H1 (cell line): Measurements from ENCODE around the gene PDE4D. TPM values are rescaled to one million over a fixed set of nuclear protein-coding genes. Genes with fewer than 3 reads are reported as not detected.

Source experiments
- CTCF ChIA-PET: fragments of 300-600 bp; sonication (Branson Sonifier 250); formaldehyde crosslinking; loops from one replicate; lab custom pipeline; 2021; ENCODE audit not compliant: partially characterized antibody; lab: Charles Lee
- POLR2A ChIA-PET: fragments of 300-600 bp; sonication (Branson Sonifier 250); formaldehyde crosslinking; loops from one replicate; lab custom pipeline; 2021; ENCODE audit warnings: inconsistent platforms; ENCODE audit not compliant: partially characterized antibody; lab: Charles Lee
- DNase-seq, 2 experiments: peaks; one replicate each; pipeline versions ENCODE4 v3.0.0 to v3.0.0-alpha.2; 2010 to 2022; ENCODE audit warnings: low spot score in 2 of 2, low read depth in 1 of 2, mixed read lengths in 1 of 2
- FAIRE-seq: peaks from 2 replicates; lab custom pipeline; 2011; peaks lifted over from hg19 to GRCh38; lab: Jason Lieb, UNC
- H2AFZ ChIP-seq: 2 replicates; pipeline ENCODE4 v1.8.1; 2012; ENCODE audit warnings: low read length, inconsistent platforms
- H2AK5ac ChIP-seq: 2 replicates; pipeline ENCODE4 v1.6.1; 2013; ENCODE audit warnings: low read depth, low read length
- H2BK120ac ChIP-seq: replicated peaks from 2 replicates; pipeline ENCODE3; 2013; ENCODE audit warnings: low read depth, low read length, inconsistent platforms
- H2BK12ac ChIP-seq: 2 replicates; pipeline ENCODE4 v1.6.1; 2013; ENCODE audit warnings: low read depth, low read length
- H2BK15ac ChIP-seq: 2 replicates; pipeline ENCODE4 v1.6.1; 2013; ENCODE audit warnings: low read length
- H2BK20ac ChIP-seq: 2 replicates; pipeline ENCODE4 v1.6.1; 2013; ENCODE audit warnings: low read length
- H2BK5ac ChIP-seq: 2 replicates; pipeline ENCODE4 v1.6.1; 2013; ENCODE audit warnings: low read depth, low read length
- H3K14ac ChIP-seq: 2 replicates; pipeline ENCODE4 v1.6.1; 2013; ENCODE audit warnings: inconsistent platforms; ENCODE audit not compliant: insufficient read length
- H3K18ac ChIP-seq: 2 replicates; pipeline ENCODE4 v1.6.1; 2013; ENCODE audit warnings: low read length; ENCODE audit errors: extremely low read depth
- H3K23ac ChIP-seq: 2 replicates; pipeline ENCODE4 v1.6.1; 2013; ENCODE audit warnings: inconsistent platforms; ENCODE audit not compliant: insufficient read length
- H3K23me2 ChIP-seq: 2 replicates; pipeline ENCODE4 v1.6.1; 2013; ENCODE audit warnings: low read depth, low read length
- H3K27ac ChIP-seq: 2 replicates; pipeline ENCODE4 v1.6.1; 2011; ENCODE audit warnings: low read depth, low read length, inconsistent platforms
- H3K27me3 ChIP-seq, 4 experiments: replicated peaks in 1 of 4; 1 replicate in 1 of 4; 2 replicates in 3 of 4; pipeline versions ENCODE4 v1.6.1 to v1.8.1; 2011 to 2013; ENCODE audit warnings: low read length in 3 of 4, mild to moderate bottlenecking in 3 of 4, inconsistent platforms in 2 of 4, mixed read lengths in 2 of 4, moderate library complexity in 1 of 4; ENCODE audit not compliant: control insufficient read depth in 3 of 4, insufficient read depth in 3 of 4; ENCODE audit errors: extremely low read depth in 1 of 4
- H3K36me3 ChIP-seq, 4 experiments: 2 replicates each; pipeline versions ENCODE4 v1.6.1 to v1.8.1; 2011 to 2013; ENCODE audit warnings: mild to moderate bottlenecking in 4 of 4, low read length in 3 of 4, moderate library complexity in 2 of 4, control low read depth in 1 of 4, inconsistent platforms in 1 of 4; ENCODE audit not compliant: insufficient read depth in 4 of 4, control insufficient read depth in 2 of 4
- H3K4ac ChIP-seq: replicated peaks from 2 replicates; pipeline ENCODE3; 2013; ENCODE audit warnings: low read length, low read depth, mixed read lengths, inconsistent platforms; ENCODE audit not compliant: insufficient read length
- H3K4me1 ChIP-seq, 4 experiments: replicated peaks in 1 of 4; 1 replicate in 1 of 4; 2 replicates in 3 of 4; pipeline versions ENCODE4 v1.6.1 to v1.8.1; 2011 to 2013; ENCODE audit warnings: low read length in 3 of 4, inconsistent platforms in 2 of 4, mixed read lengths in 1 of 4; ENCODE audit not compliant: insufficient read depth in 4 of 4, control insufficient read depth in 3 of 4
- H3K4me2 ChIP-seq, 2 experiments: 2 replicates each; pipeline versions ENCODE4 v1.6.1 to v1.8.1; 2011 to 2013; ENCODE audit warnings: low read depth in 2 of 2, low read length in 2 of 2, control low read depth in 1 of 2, inconsistent platforms in 1 of 2, mild to moderate bottlenecking in 1 of 2; ENCODE audit not compliant: insufficient read depth in 1 of 2
- H3K4me3 ChIP-seq, 4 experiments: fragments of 200-600, 300-600 bp in 1 of 4; sonication (generic), shearing (Covaris generic), sonication (Bioruptor Twin) in 1 of 4; 2 replicates each; pipeline versions ENCODE4 v1.5.1 to v1.8.1; 2011 to 2016; ENCODE audit warnings: low read length in 4 of 4, low read depth in 3 of 4, control low read depth in 2 of 4, inconsistent platforms in 2 of 4, mild to moderate bottlenecking in 2 of 4, mixed read lengths in 1 of 4, moderate library complexity in 1 of 4; ENCODE audit not compliant: insufficient read depth in 2 of 4; ENCODE audit errors: extremely low read depth in 1 of 4
- H3K56ac ChIP-seq: replicated peaks from 2 replicates; pipeline ENCODE3; 2013; ENCODE audit warnings: low read depth, mild to moderate bottlenecking, mixed read lengths, low read length, inconsistent platforms; ENCODE audit not compliant: insufficient read length
- H3K79me1 ChIP-seq: 2 replicates; pipeline ENCODE4 v1.6.1; 2013; ENCODE audit warnings: low read depth, low read length, control low read depth
- H3K79me2 ChIP-seq, 2 experiments: 2 replicates each; pipeline versions ENCODE4 v1.6.1 to v1.8.1; 2012 to 2013; ENCODE audit warnings: low read length in 2 of 2, mild to moderate bottlenecking in 2 of 2, inconsistent platforms in 1 of 2; ENCODE audit not compliant: insufficient read depth in 2 of 2, control insufficient read depth in 1 of 2
- H3K9ac ChIP-seq, 4 experiments: replicated peaks in 1 of 4; 1 replicate in 1 of 4; 2 replicates in 3 of 4; pipeline versions ENCODE4 v1.6.1 to v1.8.1; 2011 to 2013; ENCODE audit warnings: low read depth in 3 of 4, low read length in 3 of 4, control low read depth in 2 of 4, mild to moderate bottlenecking in 2 of 4, moderate library complexity in 2 of 4, inconsistent platforms in 1 of 4; ENCODE audit errors: extremely low read depth in 1 of 4
- H3K9me3 ChIP-seq, 2 experiments: 2 replicates each; pipeline versions ENCODE4 v1.6.1 to v1.8.1; 2012 to 2013; ENCODE audit warnings: mild to moderate bottlenecking in 2 of 2, moderate library complexity in 2 of 2, control low read depth in 1 of 2, inconsistent platforms in 1 of 2, low read depth in 1 of 2, low read length in 1 of 2, mixed read lengths in 1 of 2; ENCODE audit not compliant: insufficient read depth in 2 of 2
- H4K20me1 ChIP-seq, 2 experiments: replicated peaks in 1 of 2; 2 replicates each; pipeline versions ENCODE3 to v1.8.1; 2011 to 2013; ENCODE audit warnings: inconsistent platforms in 2 of 2, low read length in 2 of 2, mild to moderate bottlenecking in 1 of 2; ENCODE audit not compliant: insufficient read depth in 2 of 2, control insufficient read depth in 1 of 2
- H4K5ac ChIP-seq: 2 replicates; pipeline ENCODE4 v1.6.1; 2013; ENCODE audit warnings: low read length, low read depth, mixed read lengths, inconsistent platforms; ENCODE audit not compliant: insufficient read length
- H4K8ac ChIP-seq: 2 replicates; pipeline ENCODE4 v1.8.0; 2013; ENCODE audit warnings: mild to moderate bottlenecking, moderate library complexity, low read length, inconsistent platforms; ENCODE audit not compliant: insufficient read depth; ENCODE audit errors: extremely low read depth
- H4K91ac ChIP-seq: replicated peaks from 2 replicates; pipeline ENCODE3; 2013; ENCODE audit warnings: low read length, mixed read lengths, inconsistent platforms; ENCODE audit not compliant: insufficient read length
- ATF3 ChIP-seq: IDR thresholded peaks from 2 replicates; pipeline ENCODE4 v1.6.1; 2011; ENCODE audit warnings: low read depth, mild to moderate bottlenecking, low read length; ENCODE audit not compliant: insufficient read depth
- CHD2 ChIP-seq: IDR thresholded peaks from 2 replicates; pipeline ENCODE4 v1.6.1; 2012; ENCODE audit warnings: low read length, improper control_type of control experiment
- CTBP2 ChIP-seq: IDR thresholded peaks from 2 replicates; pipeline ENCODE4 v1.7.0; 2011; ENCODE audit warnings: borderline replicate concordance, mild to moderate bottlenecking, moderate library complexity, mixed read lengths, low read length; ENCODE audit not compliant: insufficient read depth, insufficient read length
- FOSL1 ChIP-seq: IDR thresholded peaks from 2 replicates; pipeline ENCODE4 v1.6.1; 2011; ENCODE audit warnings: mild to moderate bottlenecking, low read depth, low read length, moderate library complexity; ENCODE audit not compliant: insufficient read depth
- TCF12 ChIP-seq: IDR thresholded peaks from 2 replicates; pipeline ENCODE4 v1.6.1; 2011; ENCODE audit warnings: low read depth, mild to moderate bottlenecking, low read length
- USF2 ChIP-seq: IDR thresholded peaks from 2 replicates; pipeline ENCODE4 v1.6.1; 2011; ENCODE audit warnings: low read length, improper control_type of control experiment
- WGBS, 2 experiments: shearing (Covaris generic) in 1 of 2; methylation state at CpG; one replicate each; pipeline versions ENCODE4 v1.1.6 to v1.1.7; 2013 to 2015; ENCODE audit warnings: low lambda C conversion rate in 2 of 2, mixed read lengths in 2 of 2, inconsistent platforms in 1 of 2, low coverage in 1 of 2, missing lambda C conversion rate in 1 of 2; ENCODE audit not compliant: insufficient replicate concordance in 2 of 2, insufficient coverage in 1 of 2, insufficient read length in 1 of 2; ENCODE audit errors: extremely low coverage in 1 of 2, missing lambda C conversion rate in 1 of 2; 5-methylcytosine and 5-hydroxymethylcytosine counted together
- polyA plus RNA-seq, 7 experiments: library from polyadenylated mRNA; depleted of rRNA in 3 of 7; stranded (reverse) in 5 of 7; unstranded in 2 of 7; fragments of >200 nt in 5 of 7; fragments of 200-250 nt in 2 of 7; gene quantifications; 1 replicate in 5 of 7; 2 replicates in 1 of 7; 4 replicates in 1 of 7; pipeline versions ENCODE4 v1.2.1 to v1.2.3, GENCODE V29; 2011 to 2013; ENCODE audit warnings: missing spikeins in 2 of 7, mixed read lengths in 2 of 7
- total RNA-seq: library from RNA; stranded (reverse); fragmentation: NEBNext Ultra II Directional; extraction: Animal tissue kit (Norgen Biotek cat#: 25700); gene quantifications from 2 replicates; pipeline ENCODE4 v1.2.1, GENCODE V29; 2021

PDE4D gene
- total and polyA plus RNA-seq, 2 of the 8 experiments (the other 6 are each of a cell fraction or from before 2014, with no cell fraction given): 2.3 to 3.7 TPM

GRCh38 chr5:59276917-59277372, 616.6 kb downstream of the PDE4D start:
- Histone ChIP-seq H3K4ac (no peak overlapping the region), H2BK5ac (no peak overlapping the region), H3K23ac (no peak overlapping the region), H4K20me1 (no peaks in the 10 kb centered on the region), H4K8ac (no peak overlapping the region), H3K9me3 (no peaks in the 10 kb centered on the region), H3K18ac (no peak overlapping the region), H3K4me3 (no peak overlapping the region), H2AFZ (no peak overlapping the region), H3K4me1 (no peaks in the 10 kb centered on the region), H3K27me3 (no peaks in the 10 kb centered on the region), H3K79me2 (no peaks in the 10 kb centered on the region), H3K27ac (no peak overlapping the region), H3K9ac (no peak overlapping the region), H3K56ac (no peak overlapping the region), H2BK15ac (no peak overlapping the region), H2BK20ac (no peak overlapping the region), H3K79me1 (no peaks in the 10 kb centered on the region), H3K14ac (no peak overlapping the region), H4K5ac (no peak overlapping the region), H2AK5ac (no peak overlapping the region), H3K36me3 (no peaks in the 10 kb centered on the region), H3K4me2 (no peak overlapping the region), H3K23me2 (no peaks in the 10 kb centered on the region), H2BK12ac (no peak overlapping the region), H2BK120ac (no peak overlapping the region), H4K91ac (no peak overlapping the region)
- CTCF ChIA-PET: interaction anchor here (0.7 to 1.6 kb wide), 2 partner anchors 72 to 89 kb away, joined by 3 to 5 read pairs; no protein-coding TSS in a partner anchor
- TF ChIP-seq USF2: no peak
- TF ChIP-seq CTBP2: no peak
- no peak for TF ChIP-seq CHD2
- TF ChIP-seq TCF12: no peak
- TF ChIP-seq FOSL1: no peak
- TF ChIP-seq ATF3: no peak
- FAIRE-seq (no peak), DNase-seq (no peak)
- POLR2A ChIA-PET: no interaction called here
- 83% methylated on average over 5 of the region's 5 CpGs; no CpG with 5 or more reads in 1 of the 2 experiments for WGBS, 2 experiments
